ENCODE measurements around the gene ABLIM2.
"Not testable (repeated sequence)": the region's sequence is repeated elsewhere in the genome, so short reads cannot be mapped to it uniquely, and the experiment has no call there.

ABLIM2 gene

DNA sequence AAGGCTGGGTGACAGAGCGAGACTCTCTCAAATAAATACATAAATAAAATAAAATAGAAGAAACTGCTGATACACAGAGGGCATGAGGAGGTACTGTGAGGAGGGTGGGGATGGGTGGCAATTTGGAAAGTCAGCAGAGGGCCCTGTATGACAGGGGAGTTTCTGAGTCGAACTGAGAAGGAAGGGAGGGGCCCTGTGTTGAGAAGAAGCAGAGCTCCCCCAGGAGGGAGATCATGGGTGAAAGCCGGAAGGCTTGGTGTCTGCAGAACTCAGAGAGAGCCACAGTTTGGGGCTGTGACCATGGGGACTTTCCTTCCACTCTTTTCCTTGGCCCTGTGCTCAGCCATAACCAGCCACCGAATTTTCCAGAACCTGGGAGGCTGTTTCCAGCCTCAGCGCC, 194.2 kb downstream of the ABLIM2 start:
- no peak for DNase-seq (ENCODE audit: low read depth, low spot score)

DNA sequence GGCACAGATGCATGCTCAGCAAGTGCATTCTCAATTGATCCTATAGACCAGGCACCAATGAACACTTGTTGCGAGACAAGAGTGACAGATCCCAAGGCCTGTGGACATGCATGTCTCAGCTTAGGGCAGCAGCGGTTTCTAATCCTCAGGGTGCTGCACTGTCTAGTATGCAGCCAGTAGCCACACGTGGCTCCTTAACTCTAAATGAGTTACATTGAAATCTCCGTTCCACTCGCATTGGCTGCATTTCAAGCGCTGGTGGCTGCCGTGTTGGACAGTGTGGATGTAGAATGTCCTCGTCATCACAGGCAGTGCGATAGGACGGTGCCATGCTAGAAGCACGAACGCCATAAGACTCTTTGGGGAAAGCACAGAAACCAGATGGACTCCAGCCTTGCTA, 194.9 kb downstream of the ABLIM2 start:
- DNase-seq (ENCODE audit: low read depth, low spot score): no peak

DNA sequence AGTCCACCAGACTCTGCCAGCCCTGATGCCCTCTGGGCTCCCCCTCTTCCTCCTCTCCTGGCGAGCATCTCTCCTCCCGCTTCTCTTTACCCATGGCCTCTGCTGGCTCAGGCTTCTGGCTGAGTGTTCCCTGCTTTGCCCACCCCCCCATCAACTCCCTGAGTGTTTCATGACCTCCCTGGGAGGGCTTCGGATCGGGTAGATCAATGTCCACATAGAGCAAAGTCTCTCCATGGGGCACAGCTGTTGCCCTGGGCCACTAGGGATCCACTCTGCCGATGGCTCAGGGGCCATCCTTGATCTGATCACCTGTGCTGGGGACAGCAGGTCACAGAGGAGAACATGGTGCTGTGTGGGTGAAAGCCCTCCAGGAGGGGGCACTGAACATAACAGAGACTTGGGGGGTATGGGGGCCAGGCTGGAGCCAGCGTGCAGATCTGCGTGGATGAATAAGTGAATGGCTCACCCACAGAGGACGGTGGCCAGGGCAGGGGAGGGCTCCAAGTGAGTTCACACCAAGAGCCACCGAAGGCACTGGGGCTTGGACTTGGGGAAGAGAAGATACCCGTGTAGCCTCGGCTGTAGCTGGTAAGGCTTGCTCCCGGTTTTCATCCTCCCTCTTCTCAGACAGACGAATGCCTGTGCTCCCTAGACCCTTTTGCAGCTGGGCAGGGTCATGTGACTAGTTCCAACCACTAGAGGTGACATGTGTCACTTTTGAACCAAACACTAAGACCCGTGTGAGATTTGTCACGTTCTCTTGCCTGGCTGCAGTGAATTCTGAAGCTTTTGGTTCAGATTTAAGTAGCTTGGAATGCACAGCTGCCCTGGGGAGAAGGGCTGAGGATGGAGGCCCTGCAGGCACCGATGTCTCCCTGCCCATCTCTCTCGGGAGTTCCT, 195.8 kb downstream of the ABLIM2 start:
- DNase-seq (ENCODE audit: low read depth, low spot score): no peak

DNA sequence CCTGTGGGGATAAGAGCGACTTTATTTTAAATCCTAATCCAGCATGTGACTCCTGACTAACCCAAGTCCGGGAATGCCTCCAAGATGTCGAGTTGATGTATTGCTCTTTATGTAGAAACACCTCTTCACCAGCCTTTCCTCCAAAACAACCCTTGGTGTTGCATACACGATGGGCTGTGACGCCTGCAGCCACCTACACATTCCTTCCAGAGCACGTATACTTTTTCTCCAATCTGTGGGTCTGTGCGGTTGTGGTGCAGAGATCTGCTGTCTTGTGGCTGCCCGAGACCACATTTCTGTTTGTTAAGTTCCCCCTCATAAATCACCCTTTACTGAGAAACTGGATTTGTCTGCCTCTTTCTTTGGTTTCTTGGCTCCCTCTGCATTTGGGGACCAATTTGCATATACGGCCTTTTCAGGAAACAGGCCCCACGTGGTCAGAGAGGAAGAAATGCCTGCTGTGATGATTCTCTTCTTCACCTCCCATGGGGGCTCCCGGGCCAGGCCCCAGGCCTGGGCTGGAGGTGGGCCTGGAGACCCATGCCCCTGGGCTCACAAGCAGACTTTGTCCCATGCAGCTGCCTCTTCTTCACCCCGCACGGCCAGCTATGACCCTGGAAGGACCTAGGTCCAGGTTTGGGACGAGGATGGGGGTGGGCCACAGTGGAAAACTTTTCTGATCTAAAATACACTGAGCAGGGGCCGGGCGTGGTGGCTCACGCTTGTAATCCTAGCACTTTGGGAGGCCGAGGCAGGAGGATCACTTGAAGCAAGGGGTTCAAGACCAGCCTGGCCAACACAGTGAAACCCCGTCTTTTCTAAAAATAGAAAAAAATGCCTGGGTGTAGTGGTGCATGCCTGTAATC, 197.6 kb downstream of the ABLIM2 start:
- DNase-seq (ENCODE audit: low read depth, low spot score): no peak

DNA sequence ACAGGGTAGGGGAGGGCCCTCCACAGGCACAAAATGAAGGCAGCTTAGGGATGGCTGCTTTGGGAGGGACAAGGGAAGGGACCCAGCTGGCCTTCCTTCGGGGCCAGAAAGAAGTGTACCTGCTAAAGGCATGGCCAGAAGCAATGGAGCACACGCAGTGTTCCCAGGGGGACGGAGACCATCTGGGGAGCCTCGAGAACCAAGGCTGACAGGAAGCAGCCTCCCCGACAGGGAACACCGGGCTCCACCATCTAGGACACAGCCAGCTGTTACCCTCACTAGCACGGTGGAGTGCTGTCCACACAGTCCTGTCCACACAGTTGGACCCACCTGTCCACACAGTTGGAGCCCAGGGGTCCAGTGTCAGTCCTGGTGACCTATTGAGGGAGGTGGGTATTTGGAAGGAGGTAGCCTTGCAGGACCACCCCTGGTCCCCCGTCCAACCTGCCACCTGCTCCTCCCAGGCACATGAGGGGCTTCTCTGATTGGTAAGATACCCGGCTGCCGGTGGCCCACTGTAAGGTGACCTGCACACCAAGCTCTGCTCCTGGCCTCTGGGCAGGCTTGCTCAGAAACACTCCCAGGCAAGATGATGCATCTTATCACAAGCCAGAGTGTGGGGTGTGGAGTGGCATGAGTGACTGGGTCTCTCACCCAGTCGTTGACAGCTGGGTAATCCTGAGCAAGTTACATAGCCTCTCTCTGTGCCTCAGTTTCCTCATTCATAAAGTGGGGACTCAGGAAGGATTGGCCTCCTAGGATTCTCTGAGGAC, 198.4 kb downstream of the ABLIM2 start:
- no peak for DNase-seq (ENCODE audit: low read depth, low spot score)

DNA sequence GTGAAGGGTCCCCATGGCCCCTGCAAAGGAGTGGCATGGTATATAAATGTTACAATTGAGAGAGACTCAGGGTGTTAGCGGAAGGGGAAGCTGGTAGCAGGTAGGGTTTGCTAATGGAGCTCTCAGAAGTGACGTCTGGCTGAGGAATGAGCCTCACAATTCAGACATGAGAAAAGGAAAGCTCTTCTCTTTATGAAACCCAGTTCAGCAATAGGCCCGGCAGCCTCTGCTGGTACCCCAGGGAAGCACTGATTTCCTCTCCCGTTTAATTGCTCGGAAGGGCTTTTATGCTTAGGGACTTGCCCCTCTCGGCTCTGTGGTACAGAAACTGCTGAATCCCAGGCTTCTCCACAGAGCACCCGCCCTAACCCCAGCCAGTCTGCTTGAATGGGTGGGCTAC, 199.5 kb downstream of the ABLIM2 start:
- no peak for DNase-seq (ENCODE audit: low read depth, low spot score)

DNA sequence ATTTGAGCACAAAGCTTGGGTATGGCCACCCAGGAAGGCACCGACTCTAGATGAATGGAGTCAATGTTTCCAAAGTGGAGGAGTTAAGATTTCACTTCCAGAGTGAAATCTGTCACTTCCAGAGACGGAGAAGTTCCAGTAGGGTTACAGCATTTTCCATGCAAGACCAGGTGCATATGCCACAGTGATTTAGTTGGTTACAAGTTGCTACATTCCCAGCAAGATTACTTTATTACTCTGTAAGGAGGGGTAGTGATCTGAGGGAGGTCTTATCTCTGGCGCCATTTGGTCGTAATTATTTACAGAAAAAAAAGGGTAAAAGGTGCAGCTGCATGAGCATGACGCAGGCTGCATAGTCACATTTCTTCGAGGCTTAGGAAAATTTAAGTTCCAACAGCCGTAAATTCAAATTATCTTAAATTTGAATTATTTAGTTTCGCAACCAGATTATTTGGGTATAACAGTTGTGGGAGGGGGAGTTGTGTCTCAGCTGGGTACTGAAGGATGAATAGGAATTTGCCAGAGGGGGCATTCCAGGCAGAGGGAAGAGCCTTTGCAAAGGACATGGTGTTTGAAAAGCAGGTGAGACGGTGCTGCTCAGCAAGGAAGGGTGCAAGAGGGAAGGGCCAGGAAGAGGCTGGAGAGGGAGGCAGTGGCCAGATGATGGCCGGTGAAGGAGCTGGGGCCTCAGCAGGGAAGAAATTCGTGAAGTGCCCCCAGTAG, 201.5 kb downstream of the ABLIM2 start:
- no peak for DNase-seq (ENCODE audit: low read depth, low spot score)

DNA sequence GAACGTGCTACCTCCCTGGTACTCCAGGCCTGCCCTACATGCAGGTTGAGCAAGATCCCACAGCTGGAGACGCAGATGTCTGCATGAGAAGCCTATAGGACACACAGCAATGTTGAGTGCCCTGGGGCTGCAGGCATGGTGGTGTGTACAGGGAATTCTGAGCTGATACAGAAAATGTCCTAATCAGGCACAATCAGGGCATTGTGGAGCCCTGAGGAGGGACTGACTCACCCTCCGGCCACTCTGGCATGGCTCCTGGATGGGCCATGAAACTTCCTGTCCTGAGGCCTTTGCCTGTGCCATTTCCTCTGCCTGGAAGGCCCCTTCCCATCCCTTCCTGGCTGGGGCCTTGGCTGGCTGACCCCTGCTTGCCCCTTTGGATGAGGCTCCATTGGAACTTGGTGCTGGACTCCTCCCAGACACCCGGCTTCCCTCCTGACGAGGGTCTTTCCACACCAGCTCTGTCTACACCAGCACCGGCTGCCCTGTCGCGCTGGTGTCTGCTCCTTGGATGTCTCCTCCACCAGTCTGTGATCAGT, 202.3 kb downstream of the ABLIM2 start:
- no peak for DNase-seq (ENCODE audit: low read depth, low spot score)

DNA sequence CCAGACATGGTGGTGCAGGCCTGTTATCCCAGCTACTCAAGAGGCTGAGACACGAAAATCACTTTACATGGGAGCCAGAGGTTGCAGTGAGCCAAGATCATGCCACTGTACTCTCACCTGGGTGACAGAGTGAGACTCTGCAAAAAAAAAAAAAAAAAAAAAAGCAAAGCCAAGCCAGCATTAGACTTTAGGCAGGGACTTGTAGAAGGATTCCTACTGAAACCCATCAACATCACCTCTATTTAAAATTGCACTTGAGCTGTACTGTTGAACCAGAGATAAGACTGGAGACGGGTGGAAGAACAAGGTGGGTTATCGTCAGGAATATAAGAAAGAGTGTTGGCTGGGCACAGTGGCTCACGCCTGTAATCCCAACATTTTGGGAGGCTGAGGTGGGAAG, 203.2 kb downstream of the ABLIM2 start:
- no peak for DNase-seq (ENCODE audit: low read depth, low spot score)

DNA sequence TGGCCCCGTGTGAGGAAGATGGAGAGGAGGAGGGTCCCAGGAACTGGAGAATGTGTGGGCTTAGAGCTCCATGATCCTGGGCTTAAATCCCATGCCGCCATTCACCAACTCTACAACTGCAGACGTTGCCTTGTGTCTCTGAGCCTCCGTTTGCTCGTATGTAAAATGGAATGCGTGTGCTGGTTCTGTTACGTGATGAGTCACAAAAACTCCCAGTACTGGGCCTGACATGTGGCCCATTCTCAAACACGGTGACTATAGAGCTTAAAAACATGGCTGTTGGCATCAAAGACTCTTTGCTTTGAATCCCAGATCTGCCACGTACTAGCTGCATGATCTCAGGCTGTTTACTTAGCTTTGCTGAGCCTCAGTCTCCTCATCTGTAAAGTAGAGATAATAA, 206.0 kb downstream of the ABLIM2 start:
- no peak for DNase-seq (ENCODE audit: low read depth, low spot score)

DNA sequence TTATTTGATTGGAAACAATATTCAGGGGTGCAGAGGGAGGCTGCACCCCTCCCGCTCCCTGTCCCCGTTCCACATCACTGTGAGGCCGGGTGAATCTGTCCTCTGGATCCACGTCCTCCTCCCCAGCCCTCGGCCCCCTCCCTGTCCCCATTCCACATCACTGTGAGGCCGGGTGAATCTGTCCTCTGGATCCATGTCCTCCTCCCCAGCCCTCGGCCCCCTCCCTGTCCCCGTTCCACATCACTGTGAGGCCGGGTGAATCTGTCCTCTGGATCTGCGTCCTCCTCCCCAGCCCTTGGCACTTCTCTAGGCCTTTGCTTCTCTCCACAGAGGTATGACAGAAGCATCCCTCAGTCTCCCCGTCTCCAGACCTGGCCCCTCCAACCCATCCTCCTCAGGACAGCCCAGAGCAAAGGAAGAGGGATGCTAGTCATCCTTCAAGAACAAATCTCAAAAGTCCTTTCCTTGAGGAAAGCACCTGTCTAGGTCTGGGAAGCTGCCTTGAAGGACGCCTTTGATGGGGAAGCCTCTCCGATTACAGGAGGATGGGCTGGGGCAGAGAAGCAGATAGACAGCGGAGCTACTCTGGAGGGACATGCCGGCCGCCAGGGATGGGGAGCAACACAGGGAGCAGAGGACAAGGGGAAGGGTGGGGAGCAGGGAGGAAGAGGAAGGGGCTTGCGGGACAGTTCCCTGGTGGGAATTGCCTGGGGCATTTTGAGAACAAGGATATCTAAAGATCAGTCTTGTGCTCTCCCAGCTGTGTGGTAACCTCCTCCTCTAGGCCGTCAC, 208.1 kb downstream of the ABLIM2 start:
- no peak for DNase-seq (ENCODE audit: low read depth, low spot score)

DNA sequence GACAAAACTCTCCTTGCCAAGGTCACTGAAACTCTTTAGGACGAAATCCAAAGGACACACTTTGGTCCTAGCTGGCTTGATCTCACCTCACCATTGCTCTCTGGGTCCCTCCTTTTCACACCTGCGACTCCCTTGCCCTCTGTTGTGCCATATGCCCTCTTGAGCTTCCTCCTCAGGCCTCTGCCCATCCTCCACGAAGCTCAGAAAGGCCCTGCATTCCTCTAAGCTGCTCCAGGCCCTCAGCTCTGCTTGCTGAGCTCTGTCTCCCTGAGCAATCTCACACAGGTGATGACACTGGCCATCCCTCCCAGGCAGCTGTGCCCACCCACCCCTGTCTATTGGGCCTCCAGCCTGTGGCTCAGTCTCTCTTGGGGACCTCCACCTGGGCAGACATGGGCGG, 208.9 kb downstream of the ABLIM2 start:
- DNase-seq (ENCODE audit: low read depth, low spot score): no peak

DNA sequence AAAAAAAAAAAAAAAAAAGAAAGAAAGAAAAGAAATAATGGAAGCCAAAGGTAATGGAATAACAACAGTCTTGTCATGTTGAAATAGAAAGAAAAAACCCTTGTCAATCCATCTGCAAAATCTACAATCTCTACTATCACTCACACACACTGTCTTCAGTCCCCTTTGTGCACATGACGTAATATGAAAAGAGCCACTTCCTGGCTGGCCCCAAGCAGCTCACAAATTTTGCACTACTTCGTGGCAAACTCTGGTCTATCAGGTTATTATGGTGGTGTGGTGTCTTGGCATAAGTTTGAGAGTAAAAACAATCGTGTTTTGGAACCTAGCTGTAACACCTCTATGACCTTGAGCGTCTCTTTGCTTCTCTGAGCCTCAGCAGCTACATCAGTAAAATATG, 210.7 kb downstream of the ABLIM2 start:
- DNase-seq (ENCODE audit: low read depth, low spot score): no peak

DNA sequence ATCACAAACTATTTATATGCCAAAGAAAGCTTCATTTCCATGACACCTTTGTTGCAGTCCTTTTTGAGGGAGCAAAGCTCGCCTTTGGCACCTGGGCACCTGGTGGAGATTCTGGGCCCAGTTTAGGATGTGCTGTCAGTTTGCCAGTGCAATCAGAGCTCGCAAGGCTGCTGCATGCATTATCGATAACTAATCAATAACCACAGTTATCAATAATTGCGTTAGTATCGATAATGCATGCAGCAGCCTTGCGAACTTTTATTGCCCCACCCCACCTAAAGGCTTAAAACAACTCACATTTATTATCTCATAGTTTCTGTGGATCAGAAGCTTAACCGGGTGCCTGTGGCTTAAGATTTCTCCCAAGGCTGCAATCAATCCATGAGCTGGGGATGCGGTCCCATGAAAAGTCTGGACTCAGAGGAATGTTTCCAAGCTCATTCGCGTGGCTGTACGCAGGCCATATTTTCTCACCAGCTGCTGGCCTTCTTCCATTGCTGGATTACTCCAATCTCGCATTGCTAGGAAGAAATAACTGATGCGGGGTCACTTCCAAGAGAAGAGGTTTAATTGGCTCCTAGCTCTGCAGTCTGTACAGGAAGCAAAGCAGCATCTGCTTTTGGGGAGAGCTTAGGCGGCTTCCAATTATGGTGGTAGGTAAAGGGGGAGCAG, 212.8 kb downstream of the ABLIM2 start:
- no peak for DNase-seq (ENCODE audit: low read depth, low spot score)

DNA sequence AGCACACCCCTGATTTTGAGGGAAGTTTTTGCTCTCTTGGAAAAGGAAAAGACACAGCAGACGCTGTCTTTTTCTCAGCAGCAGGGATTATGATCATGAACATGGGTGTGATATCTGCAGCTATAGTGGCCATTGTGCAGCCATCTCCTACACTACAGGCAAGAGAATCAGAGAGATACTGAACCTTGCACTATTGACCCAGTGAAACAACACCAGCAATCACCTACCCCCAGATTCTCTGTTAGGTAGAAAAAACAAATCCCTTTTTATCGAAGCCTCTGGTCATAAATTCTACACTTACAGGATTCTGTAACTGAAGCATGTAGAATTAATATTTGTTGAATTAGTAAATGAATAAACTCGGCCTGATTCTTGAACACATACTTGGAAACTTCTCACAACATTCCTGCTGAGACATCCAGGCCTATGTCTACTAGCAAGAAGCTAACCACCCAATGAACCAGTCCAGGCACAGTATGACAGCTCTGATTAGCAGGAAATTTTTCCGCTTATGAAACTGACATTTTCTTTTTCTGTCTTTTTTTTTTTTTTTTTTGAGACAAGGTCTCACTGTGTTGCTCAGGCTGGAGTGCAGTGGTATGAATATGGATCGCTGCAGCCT, 213.9 kb downstream of the ABLIM2 start:
- DNase-seq (ENCODE audit: low read depth, low spot score): no peak

DNA sequence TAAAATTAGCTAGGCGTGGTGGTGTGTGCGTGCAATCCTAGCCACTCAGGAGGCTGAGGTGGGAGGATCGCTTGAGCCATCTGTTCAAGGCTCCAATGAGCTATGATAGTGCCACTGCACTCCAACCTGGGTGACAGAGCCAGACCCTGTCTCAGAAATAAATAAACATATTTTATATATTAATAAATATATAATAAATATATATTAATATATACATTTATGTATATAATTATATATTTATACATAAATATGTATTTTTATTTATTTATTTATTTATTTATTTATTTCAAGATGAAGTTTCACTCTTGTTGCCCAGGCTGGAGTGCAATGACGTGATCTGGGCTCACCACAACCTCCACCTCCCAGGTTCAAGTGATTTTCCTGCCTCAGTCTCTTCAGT, 214.9 kb downstream of the ABLIM2 start:
- DNase-seq (ENCODE audit: low read depth, low spot score): not testable (repeated sequence)

DNA sequence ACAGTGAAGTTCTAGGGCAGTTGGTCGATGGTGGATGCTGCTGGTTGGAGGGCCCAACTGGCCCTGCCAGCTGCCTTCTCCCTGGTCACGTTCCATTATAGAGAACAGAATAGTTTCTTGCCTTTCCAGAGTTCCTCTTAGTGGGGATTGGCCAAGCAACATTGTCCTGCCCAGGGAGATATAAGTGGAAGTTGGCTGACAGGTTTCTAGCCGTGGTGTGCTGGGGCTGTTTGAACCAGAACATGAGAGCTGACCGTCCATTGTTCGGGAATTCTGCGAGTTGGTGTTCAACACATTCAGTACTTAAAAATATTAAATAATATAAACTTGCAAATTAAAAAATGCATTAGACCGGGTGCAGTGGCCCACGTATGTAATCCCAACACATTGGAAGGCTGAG, 215.4 kb downstream of the ABLIM2 start:
- DNase-seq (ENCODE audit: low read depth, low spot score): no peak

DNA sequence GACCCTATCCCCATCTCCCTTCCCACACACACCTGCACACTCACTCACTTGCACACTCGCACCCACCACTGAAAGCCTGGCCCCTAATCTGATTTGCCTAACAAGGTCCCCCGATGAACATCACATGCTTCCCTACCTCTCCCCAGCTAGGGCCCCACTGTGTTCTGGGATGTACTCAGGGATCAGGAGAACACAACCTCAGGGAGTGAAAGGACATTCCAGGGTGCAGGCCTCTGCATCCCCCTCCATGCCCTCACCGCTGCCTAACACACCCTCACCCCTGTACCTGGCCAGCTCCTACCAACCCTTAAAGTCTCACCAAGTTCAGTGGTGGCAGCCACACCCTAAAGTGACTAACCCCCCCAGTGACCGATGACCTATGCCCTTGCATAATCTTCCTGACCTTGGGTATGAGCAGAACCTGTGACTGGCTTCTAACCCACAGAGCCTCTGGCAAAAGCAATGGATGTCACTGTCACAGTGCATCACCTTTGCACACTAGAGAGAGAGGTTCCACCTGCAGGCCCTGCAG, 216.6 kb downstream of the ABLIM2 start:
- DNase-seq (ENCODE audit: low read depth, low spot score): no peak
